ENCODE results near the gene C13orf46.
"Not testable (repeated sequence)": the region's sequence is repeated elsewhere in the genome, so short reads cannot be mapped to it uniquely, and the experiment has no call there.

C13orf46 gene

DNA sequence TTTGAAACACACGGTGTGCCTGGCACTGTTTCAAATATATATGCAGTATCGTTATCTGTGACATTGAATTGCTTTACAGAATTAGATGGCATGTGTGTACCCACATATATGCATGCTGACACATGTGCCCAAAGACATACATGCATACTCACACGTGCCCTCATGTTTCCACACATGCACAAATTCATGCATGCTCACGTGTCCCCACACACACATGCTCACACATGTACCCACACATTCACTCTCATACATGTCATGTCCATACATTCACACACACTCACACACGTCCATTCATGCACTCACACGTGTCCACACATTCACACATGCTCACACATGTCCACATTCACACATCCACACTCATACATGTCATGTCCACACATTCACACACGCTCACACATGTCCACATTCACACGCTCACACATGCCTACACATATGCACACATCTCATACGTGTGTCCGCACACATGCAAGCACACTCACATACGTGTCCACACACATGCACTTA, 17.9 kb upstream of the C13orf46 start:
- DNase-seq: no peak

DNA sequence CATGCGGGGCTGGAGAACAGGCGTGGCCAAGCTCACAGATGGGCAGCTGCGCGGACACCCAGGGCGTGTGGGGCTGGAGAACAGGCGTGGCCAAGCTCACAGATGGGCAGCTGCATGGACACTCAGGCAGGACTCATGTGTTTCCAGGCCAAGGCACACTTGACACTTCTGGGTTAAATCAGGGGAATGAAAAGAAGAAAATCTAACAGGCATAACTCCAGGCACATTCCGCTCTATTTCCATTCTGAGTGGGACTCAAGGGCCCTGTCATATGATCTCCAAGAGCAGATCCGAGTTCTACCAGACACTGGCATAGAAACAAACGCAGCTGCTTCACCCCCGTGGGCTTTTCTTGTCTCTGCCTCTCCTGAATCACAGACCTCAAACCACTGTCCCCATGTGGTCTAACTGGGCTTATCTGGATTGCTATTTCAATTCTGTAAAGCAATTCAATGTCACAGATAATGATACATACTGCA, 17.4 kb upstream of the C13orf46 start:
- no peak for DNase-seq

DNA sequence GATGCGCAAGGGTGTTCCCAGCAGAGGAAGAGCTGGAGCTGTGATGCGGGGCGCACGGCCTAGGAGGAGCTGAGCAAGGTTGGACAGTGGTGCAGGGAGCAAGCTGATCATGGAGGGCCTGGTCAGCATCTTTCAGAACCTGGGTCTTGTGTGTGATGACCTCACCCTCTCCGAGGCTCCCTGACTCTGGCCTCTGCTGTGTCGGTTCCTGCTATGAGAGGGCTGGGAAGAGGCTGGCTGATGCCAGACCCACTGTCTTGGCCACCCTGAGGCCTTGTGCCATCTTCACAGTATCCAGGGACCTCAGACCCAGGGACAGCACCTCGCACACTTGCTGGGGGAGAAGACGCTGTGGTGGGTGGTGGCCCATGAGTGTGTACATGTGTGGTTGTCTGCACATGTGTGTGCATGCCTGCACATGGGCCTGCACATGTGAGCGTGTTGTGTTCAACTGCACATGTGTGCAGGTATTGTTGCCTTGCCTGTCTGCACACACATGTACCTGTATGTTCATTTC, 16.5 kb upstream of the C13orf46 start:
- DNase-seq: no peak

DNA sequence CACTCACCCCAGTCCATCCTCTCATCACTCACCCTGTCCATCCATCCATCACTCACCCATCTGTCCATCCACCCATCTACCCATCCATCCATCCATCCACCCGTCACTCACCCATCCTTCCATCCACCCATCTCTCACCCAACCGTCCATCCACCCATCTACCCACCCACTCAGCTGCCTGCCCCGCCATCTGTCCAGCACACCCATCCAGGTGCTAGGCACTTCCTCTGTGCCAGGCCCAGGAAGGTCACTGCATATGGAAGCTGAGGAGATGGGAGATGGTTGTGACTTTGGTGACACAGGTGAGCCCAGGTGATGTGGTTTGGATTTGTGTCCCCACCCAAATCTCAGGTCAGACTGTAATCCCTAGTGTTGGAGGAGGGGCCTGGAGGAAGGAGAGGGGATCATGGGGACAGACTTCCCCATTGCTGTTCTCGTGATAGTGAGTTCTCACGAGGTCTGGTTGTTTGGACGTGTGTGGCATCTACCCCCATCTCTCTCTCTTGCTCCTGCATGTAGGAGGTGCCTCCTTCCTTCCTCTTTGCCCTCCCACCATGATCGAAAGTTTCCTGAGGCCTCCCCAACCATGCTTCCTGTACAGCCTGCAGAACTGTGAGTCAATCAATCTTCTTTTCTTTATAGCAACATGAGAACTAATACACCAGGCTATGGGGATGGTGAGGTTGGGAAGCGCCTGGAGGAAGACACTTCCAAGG, 15.9 kb upstream of the C13orf46 start:
- DNase-seq: no peak

DNA sequence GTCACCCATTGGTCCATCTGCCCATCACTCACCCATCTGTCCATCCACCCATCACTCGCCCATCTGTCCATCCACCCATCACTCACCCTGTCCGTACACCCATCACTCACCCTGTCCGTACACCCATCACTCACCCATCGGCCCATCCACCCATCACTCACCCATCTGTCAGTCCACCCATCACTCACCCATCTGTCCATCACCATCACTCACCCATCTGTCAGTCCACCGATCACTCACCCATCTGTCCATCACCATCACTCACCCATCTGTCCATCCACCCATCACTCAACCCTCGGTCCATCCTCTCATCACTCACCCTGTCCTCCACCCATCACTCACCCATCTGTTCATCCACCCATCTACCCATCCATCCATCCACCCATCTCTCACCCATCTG, 15.0 kb upstream of the C13orf46 start:
- not testable (repeated sequence) for DNase-seq

DNA sequence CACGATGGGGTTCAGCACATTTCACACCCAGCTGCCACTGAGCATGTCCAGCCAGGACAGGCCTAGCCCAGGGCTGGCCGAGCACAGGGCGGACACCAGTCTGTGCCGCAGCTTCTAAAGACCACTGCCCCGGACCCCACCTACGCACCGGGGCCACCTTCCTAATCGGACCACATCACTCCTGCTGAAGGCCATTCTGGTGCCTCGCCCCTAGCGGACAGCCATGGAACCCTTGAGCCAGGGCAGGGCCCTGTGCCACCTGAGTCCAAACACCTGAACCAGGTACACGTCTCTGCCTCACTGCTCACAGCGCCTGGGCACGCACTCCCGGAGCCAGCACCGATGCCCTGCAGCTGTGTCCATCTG, 8.4 kb upstream of the C13orf46 start:
- DNase-seq: no peak

DNA sequence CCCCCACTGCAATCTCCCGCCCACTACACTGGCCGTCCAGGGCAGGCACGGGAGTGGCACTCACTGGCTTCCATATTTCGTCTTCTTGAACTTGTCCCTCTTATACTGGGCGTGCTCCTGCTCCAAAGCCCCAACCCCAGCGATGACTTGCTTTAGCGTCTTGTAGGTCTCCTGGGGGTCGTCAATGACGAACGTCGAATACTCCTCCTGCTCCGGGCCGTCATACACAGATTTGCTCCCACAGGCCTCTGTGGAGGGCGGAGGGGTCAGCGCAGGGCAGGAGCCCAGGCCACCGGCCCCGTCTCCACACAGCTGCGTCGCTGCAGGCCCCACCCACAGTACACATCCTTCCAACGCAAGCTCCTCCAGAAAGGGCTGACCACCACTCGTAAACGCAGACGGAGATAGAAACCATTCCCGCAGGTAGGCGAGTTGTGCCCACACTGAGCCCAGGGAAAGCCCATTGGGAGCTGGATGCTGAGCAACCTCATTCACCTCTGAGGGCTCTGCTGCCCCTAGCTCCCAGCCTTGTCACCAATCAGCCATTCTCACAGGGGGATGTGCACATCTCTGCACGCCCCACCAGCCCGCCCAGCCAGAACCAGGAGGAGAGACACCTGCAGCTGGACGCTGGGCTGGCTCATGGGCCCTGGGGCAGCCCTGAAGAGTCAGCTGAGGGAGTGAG, 7.9 kb upstream of the C13orf46 start:
- no peak for DNase-seq

DNA sequence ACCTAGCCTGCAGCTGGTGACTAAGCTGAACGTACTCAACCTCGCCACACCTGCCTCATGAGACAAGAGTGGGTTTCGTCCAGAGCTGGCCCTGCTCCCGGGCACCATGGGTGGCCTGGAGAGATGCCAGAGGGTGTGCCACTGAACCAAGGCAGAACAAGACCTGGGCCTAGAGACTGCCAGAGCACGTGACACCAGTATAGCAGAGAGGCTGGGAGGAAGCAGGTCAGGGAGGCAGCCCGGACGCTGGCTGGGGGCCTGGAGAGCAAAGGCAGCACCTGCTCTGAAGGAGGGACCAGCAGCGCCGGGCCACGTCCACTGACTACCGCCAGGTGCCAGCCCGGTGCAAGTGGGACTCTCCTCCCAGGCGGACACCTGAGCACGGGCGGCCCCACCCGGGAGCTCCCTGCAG, 7.3 kb upstream of the C13orf46 start:
- DNase-seq: peak; percentile 89

DNA sequence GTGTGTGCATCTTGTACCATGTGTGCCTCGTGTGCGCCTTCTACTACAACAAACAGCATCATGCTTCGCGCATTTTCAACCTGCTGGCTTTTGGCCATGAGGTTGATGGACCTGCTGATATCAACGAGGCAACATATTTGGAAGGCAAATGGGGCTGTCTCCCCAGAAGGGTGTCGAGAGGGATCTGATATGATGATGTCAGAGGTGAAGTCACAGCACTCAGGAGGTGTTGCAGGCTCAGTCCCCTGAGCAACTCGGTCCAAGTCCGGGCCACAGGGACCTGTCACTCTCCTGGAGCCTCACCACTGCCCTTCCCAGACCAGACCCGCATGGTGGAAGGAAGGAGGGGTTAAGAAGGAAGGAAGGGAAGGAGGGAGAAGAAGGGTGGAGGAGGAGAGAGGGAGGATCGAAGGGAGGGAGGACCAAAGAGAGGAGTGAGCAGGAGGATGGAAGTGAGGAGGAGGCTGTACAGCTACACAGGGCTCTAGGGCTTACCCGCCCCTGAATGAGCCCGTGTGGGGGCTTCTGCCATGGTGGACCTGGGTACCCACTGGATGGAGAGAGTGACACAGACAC, 6.7 kb upstream of the C13orf46 start:
- no peak for DNase-seq

DNA sequence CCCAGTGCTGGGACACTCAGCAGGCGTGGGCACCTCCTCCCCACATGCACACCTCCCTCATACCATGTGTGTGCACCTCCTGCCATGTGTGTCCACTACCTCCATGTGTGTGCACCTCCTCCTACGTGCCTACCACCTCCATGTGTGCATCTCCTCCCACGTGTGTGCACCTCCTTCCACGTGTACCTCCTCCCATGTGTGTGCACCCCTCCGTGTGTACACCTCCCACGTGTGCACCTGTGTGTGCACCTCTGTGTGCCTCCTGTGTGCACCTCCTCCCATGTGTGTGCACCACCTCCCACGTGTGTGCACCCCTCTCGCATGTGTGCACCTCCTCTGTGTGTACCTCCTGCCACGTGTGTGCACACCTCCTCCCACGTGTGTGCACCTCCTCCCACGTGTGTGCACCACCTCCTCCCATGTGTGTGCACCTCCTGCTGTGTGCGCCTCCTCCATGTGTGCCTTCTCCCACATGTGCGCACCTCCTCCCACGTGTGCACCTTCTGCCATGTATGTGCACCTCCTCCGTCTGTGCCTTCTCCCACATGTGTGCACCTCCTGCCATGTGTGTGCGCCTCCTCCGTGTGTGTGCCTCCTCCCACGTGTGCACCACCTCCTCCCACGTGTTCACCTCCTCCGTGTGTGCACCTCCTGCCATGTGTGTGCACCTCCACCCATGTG, 6.1 kb upstream of the C13orf46 start:
- DNase-seq: no peak

DNA sequence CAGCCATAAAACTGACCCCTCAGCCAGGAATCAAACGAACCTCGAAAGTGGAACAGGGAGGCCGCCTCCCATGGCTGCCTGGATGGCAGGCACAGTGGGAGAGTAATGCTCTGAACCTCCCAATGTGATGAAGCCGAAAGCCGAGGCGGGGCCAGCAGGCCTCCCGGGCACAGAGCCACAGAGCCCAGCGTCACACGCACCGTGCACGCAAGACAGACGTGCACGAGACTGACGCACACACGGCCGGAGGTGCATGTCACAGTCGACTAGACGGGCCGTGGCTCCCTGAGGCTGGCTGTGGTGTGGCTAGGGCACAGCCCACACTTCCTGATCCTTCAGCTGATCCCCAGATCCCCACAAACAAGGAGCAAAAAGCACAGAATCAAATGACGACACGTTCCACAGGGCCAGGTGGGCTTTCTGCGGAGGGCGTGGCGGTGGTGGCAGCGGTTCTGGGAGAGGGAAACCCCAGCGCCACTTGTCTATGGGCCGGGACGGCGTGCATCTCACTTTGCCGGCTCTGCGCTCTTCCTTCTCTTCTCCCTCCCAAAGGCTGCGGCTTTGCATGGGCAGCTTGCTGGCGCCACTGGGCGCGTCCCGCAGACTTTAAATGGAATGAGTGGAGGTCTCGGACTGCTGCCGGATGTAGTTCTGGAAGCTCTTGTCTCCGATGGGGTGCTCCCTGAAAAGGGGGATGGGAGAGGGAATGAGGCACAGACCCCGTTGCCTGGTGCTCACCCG, 5.0 kb upstream of the C13orf46 start:
- no peak for DNase-seq

DNA sequence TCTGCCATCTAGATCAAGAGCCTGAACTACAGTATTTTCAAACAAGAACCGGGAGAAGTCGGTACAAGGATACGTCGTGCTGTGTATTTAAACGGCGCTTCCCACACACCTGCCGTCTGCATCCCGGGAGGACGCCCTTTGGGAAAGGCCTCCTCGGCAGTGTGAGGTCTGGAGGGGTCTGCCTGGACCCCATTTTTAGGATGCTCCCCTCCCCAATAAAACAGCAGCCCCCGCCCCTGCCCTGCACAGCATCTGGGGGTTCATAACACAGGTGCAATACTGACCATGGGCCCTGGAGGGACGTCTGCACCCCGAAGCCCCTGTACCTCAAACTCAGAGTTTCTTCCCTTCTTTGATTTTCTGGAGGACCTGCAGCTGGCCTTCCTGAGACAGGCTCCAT, 4.1 kb upstream of the C13orf46 start:
- DNase-seq: no peak

DNA sequence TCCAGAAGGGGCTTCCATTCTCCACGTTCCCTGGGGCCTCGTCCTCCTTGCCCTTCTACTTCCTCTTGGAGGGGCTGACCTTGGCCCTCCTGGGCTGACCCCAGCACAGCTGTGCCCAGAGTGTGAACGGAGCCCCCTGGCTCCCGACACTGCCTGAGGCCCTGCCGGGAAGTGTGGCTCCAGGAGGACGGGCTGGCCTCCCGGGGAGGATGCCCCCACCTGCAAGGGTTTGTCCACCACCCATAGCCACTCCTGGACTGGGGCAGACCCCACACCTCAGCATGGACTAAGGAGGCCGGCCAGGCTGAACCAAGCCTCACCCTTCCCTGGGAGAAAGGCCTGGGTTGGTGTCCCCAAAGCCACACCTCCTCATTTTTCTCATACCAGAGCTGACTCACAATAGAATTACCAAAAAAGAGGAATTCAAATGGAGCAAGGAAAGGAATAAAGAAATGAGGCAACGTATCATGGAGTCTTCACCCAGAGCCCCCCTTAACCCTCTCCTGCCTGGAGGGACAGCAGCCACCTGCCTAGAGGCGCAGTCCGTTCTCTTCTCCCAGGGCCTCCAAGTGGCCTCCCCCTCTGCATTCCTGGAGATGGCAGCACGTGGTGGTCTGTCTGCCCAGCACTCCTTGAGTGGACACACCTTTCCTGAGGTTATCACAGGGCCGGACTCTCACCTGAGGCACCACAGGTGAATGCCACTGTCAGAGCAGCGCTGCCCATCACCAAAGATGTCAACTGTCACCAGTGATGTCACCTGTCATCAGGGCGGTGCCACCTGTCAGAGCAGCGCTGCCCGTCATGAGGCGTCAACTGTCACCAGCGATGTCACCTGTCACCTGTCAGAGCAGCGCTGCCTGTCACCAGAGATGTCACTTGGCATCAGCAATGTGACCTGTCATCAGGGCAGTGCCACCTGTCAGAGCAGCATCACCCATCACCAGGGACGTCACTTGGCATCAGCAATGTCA, 3.1 kb upstream of the C13orf46 start:
- DNase-seq: no peak

DNA sequence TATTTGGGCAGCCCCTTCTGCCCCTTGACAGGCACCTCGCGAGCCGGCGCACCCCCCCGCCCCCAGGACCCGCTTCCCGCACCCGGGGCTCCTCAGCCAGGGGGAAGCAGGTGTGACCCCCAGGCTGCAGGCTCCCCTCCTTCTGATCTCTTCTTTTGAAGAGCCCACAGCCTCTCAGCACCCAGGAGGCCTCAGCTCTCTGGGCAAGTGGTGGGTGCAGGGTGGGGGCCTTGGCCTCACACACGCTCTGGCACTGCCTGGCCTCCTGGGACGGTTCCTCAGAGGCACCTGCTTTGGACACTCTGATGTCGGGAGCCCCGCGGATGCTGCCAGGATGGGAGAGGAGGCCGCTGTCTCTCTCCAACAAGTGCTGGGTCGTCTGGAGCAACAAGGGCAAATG, 1.5 kb upstream of the C13orf46 start:
- DNase-seq: no peak

DNA sequence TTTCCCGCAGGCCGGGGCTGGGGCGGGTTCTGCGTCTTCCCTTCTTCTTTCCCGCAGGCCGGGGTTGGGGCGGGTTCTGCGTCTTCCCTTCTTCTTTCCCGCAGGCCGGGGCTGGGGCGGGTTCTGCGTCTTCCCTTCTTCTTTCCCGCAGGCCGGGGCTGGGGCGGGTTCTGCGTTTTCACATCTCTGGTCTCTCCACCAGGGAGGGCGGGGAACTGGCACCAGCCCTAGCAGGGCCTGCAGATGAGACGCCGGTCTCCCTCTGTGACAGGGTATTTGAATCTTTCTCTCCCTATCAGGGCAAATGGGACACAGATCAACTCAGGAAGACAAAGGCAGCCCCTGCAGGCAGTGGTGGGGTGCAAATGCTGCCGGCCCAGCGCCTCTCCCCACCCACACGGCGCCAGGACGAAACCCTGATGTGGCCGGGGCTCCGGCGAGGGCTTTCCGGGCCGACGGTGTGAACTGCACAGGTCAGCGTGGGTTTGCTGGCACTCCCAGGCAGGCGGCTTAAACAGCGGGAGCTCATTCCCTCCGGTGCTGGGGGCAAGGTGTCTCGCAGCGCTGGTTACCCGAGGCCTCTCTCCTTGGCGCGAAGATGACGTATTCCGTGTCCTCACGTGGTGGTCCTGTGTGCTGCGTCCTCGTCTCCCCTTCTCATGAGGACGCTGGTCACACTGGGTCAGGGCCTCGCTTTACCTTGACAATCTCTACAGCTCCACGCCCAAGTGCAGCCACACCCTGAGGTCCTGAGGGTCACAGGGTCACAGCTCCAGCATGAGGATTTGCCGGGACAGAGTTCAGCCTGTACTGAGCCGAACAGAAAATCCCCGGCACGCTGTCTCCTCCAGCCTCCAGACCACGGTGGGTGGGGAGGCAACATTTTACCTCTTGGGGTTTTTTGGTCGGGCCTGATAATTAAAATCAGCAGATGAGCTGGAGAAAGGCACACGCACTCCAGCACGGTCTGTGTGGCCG, 717 bp upstream of the C13orf46 start:
- no peak for DNase-seq

DNA sequence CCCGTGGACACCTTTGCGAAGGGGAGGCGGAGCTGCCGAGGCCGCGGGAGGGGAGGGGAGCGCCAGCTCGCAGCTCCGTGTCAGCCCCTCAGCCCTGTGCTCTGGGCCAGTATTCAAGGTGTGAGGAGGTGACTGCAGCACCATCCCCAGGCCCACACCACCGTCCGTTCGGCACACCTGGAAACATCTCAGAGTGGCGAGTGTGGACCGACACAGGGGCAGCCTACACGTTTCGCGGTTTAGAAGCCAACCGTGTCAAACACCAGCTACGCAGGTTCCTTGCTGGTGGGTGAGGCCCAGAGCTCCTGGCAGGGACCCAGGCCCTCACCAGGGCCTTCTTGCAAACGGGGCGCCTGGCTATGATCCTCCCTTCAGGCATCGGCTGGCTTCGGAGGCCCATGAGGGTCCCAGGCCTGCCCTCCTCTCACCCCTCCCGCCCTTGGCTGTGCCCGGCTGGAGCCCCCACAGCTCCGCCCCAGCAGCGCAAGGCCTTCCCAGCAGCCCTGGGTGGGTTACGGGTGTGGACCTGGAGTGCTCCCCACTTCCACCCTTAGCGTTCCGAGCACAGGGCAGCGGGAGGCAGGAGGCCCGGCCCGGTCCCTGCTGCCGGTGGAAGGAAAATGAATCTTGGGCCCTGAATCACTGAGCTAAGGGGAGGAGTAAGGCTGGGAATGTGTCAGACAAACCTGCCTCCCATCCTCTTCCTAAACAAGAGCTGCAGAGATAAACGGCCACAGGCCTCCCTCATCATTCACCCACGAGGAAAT, 1.2 kb downstream of the C13orf46 start:
- DNase-seq: no peak

DNA sequence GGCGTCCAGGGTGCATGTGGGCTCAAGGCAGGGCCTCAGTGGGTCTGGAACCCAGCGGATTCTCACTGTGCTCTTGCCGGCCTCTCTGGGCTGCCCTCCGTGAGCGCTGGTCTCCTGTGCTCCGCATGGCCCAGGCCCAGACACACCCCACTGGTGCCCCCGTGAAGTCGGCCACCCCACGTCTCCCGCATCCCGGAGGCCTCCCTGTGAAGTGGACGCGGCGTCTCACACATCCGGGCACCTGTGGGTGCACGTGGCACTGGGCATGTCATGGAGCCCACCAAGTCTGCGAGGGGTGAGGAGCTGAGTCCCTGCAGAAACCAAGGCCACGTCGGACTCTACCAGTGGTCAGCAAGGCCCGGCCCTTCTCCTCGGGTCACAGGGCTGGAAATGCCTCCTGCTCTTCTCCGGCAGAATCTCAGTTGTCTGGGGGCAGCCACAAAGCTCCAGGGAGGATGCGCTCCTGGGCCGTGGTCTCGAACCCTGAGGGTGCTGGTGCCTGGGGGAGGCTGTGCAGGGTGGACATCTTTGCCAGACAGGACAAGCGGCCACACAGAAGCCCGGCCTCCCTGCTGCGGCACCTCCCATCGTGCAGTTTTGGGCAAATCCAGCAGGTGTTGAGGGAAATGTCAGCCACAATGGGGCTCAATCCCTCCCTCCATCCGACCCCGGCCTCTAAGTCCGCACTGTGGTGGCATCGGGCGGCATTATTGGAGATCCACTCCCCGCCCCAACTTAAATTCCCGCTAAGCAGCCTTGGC, 2.2 kb downstream of the C13orf46 start:
- no peak for DNase-seq

DNA sequence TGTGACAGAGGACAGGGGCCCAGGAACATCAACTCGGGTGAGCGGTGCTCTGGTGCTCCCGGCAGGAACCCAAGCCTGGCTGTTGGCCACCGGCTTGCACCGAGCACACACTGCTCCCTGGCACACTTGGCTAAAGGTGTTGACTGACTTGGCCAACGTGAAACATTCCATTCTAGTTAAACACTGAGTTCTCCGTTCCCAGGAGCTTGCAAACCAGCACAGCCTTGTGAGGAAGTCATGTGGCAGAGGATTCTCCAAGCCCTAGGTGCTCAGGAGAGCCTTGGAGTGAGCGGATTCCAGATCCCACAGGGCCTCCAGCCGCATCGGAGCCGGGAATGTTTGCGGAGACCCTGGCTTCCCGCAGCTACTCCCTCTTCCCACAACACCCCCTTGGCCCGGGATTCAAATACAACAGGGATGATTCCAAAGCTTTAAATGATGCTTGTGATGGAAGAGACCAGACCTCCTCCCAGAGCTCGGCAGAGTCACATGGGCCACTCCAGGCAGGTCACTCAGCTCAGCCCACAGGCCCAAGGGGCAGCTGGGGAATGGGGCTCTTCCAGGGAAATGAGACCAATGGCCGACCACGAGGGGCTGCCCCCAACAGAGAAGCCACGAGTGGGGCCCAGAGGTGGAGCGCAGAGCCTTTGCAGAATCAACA, 2.9 kb downstream of the C13orf46 start:
- no peak for DNase-seq
